K562 (cell line): ENCODE measurements around the gene CRY2. TPM values are rescaled to one million over a fixed set of nuclear protein-coding genes. Genes with fewer than 3 reads are reported as not detected.

Experiments used
- ATAC-seq: fragments of 200-7000 bp; cut with Tn5 transposase; 3 replicates; pipeline ENCODE4 v1.9.1; 2020; ENCODE audit warnings: moderate library complexity
- BruUV-seq: library from RNA; stranded (reverse); fragments of 400-500 nt; replicated peaks from 2 replicates; lab custom pipeline; 2021; lab: Mats Ljungman, UMichigan
- CTCF ChIA-PET: fragments of 300-600 bp; formaldehyde crosslinking; extraction: SDS; loops from one replicate; lab custom pipeline; 2021; ENCODE audit warnings: low intra/inter-chr PET ratio; lab: Yijun Ruan, JAX
- POLR2A ChIA-PET: fragments of 300-600, 350-650 bp; sonication (Branson Sonifier 250); formaldehyde crosslinking; extraction: SDS; loops from one replicate; lab custom pipeline; 2021; ENCODE audit warnings: antibody characterized with exemption, inconsistent platforms; lab: Yijun Ruan, JAX
- DNase-seq, 4 experiments: peaks; one replicate each; pipeline versions ENCODE4 v3.0.0 to v3.0.0-alpha.2; 2011 to 2018; ENCODE audit warnings: low spot score in 3 of 4, mixed read lengths in 3 of 4; ENCODE audit errors: extremely low read depth in 1 of 4
- FAIRE-seq: peaks from 2 replicates; lab custom pipeline; 2011; peaks lifted over from hg19 to GRCh38; lab: Jason Lieb, UNC
- H2AFZ ChIP-seq: 2 replicates; pipeline ENCODE4 v1.6.0; 2011; ENCODE audit warnings: low read depth, low read length, control low read depth, inconsistent platforms
- H3K27ac ChIP-seq: fragments of 200-600 bp; 3 replicates; pipeline ENCODE4 v1.8.0; 2011; ENCODE audit warnings: low read depth, mild to moderate bottlenecking, control low read depth, inconsistent platforms, low read length, moderate library complexity, mixed read lengths; ENCODE audit errors: extremely low read depth
- H3K27me3 ChIP-seq, 2 experiments: fragments of 300-600 bp in 1 of 2; 2 replicates in 1 of 2; 3 replicates in 1 of 2; pipeline versions ENCODE4 v1.6.0 to v1.8.0; 2011; ENCODE audit warnings: inconsistent platforms in 2 of 2, low read length in 2 of 2, mild to moderate bottlenecking in 1 of 2, mixed read lengths in 1 of 2, moderate library complexity in 1 of 2; ENCODE audit not compliant: control insufficient read depth in 2 of 2, insufficient read depth in 2 of 2
- H3K36me3 ChIP-seq: fragments of 300-600 bp; 3 replicates; pipeline ENCODE4 v1.8.0; 2011; ENCODE audit warnings: mild to moderate bottlenecking, low read length, inconsistent platforms; ENCODE audit not compliant: control insufficient read depth, insufficient read depth
- H3K4me1 ChIP-seq, 2 experiments: fragments of 200-600 bp in 1 of 2; replicated peaks in 1 of 2; 2 replicates in 1 of 2; 3 replicates in 1 of 2; pipeline versions ENCODE4 v1.5.1 to v1.8.0; 2011; ENCODE audit warnings: inconsistent platforms in 2 of 2, low read length in 2 of 2, mild to moderate bottlenecking in 1 of 2, mixed read lengths in 1 of 2, moderate library complexity in 1 of 2; ENCODE audit not compliant: control insufficient read depth in 2 of 2, insufficient read depth in 2 of 2
- H3K4me2 ChIP-seq: 2 replicates; pipeline ENCODE4 v1.6.1; 2011; ENCODE audit warnings: low read length, control low read depth, inconsistent platforms, mixed read lengths; ENCODE audit not compliant: insufficient read depth
- H3K4me3 ChIP-seq: fragments of 200-600 bp; sonication (generic), shearing (Covaris generic); 2 replicates; pipeline ENCODE4 v1.5.1; 2016; ENCODE audit warnings: control low read depth, inconsistent platforms
- H3K79me2 ChIP-seq: fragments of 200-600 bp; 3 replicates; pipeline ENCODE4 v1.8.0; 2011; ENCODE audit warnings: low read length, inconsistent platforms; ENCODE audit not compliant: control insufficient read depth, insufficient read depth
- H3K9ac ChIP-seq, 2 experiments: 2 replicates each; pipeline versions ENCODE4 v1.6.0 to v1.6.1; 2011; ENCODE audit warnings: low read depth in 2 of 2, low read length in 2 of 2, control low read depth in 1 of 2, inconsistent platforms in 1 of 2, mild to moderate bottlenecking in 1 of 2, mixed read lengths in 1 of 2; ENCODE audit not compliant: insufficient read depth in 1 of 2
- H3K9me1 ChIP-seq: one replicate; pipeline ENCODE4 v1.6.0; 2011; ENCODE audit warnings: inconsistent platforms, mild to moderate bottlenecking, low read length, moderate library complexity; ENCODE audit not compliant: control insufficient read depth, insufficient read depth
- H3K9me3 ChIP-seq: replicated peaks from 2 replicates; pipeline ENCODE4 v1.5.1; 2011; ENCODE audit warnings: low read depth, low read length, inconsistent platforms; ENCODE audit not compliant: control insufficient read depth, insufficient read depth
- H4K20me1 ChIP-seq: replicated peaks from 2 replicates; pipeline ENCODE4 v1.6.1; 2011; ENCODE audit warnings: low read length, inconsistent platforms, mixed read lengths; ENCODE audit not compliant: control insufficient read depth, insufficient read depth
- ILF3 ChIP-seq: fragments of 450-650 bp; IDR thresholded peaks from 2 replicates; pipeline ENCODE4 v1.6.1; 2018; ENCODE audit warnings: antibody characterized with exemption, mild to moderate bottlenecking, moderate library complexity, borderline replicate concordance
- MAFG ChIP-seq: fragments of 450-650 bp; conservative IDR thresholded peaks from 2 replicates; pipeline ENCODE4 v1.6.1; 2016; ENCODE audit warnings: missing genetic modification characterization, missing compliant biosample characterization
- NR2C2 ChIP-seq, 2 experiments: fragments of 200-800 bp in 1 of 2; sonication (Bioruptor generic) in 1 of 2; sonication (generic) in 1 of 2; formaldehyde crosslinking in 1 of 2; IDR thresholded peaks; 2 replicates each; pipeline versions ENCODE4 v1.6.1 to v1.8.0; 2016 to 2022; ENCODE audit warnings: mild to moderate bottlenecking in 1 of 2, missing compliant biosample characterization in 1 of 2, missing genetic modification characterization in 1 of 2, missing genetic modification reagents in 1 of 2
- NR3C1 ChIP-seq: sonication (generic); formaldehyde crosslinking; IDR thresholded peaks from 2 replicates; pipeline ENCODE4 v1.8.1; 2022; ENCODE audit warnings: missing genetic modification reagents
- RAD21 ChIP-seq, 2 experiments: fragments of 250-450 bp in 1 of 2; fragments of 450-650 bp in 1 of 2; sonication (Bioruptor Pico) in 1 of 2; formaldehyde crosslinking in 1 of 2; IDR thresholded peaks in 1 of 2; conservative IDR thresholded peaks in 1 of 2; 2 replicates each; pipeline versions ENCODE4 v1.4.0 to v1.8.0; 2020 to 2022; ENCODE audit warnings: mild to moderate bottlenecking in 2 of 2, moderate library complexity in 1 of 2
- WGBS: fragments of 100-300 bp; shearing (Covaris generic); methylation state at CpG from one replicate; pipeline ENCODE4 v1.1.6; 2016; ENCODE audit warnings: low coverage, mixed read lengths; ENCODE audit not compliant: insufficient coverage; ENCODE audit errors: missing lambda C conversion rate; 5-methylcytosine and 5-hydroxymethylcytosine counted together
- in situ Hi-C: fragments of 300-500 bp; cut with MboI; formaldehyde crosslinking; loops from 4 replicates; pipeline ENCODE4 v1.15.0; 2018; ENCODE audit warnings: inconsistent platforms, mixed read lengths
- intact Hi-C: fragments of 100-400 bp; cut with micrococcal nuclease; formaldehyde crosslinking; loops from 2 replicates; pipeline ENCODE4 v1.14.2; 2022
- polyA plus RNA-seq, 8 experiments: library from polyadenylated mRNA; depleted of rRNA in 4 of 8; stranded (reverse) in 5 of 8; unstranded in 3 of 8; fragments of >200 nt; fragmentation: Nextera tagmentation in 2 of 8; fragmentation: Illumina TruSeq in 1 of 8; extraction: Ambion mirVana in 2 of 8; extraction: Trizol in 1 of 8; gene quantifications; 2 replicates each; pipeline versions ENCODE4 v1.2.1 to v1.2.3, GENCODE V29; 2011 to 2014; ENCODE audit warnings: inconsistent platforms in 1 of 8, missing spikeins in 1 of 8
- total RNA-seq, 7 experiments: library from RNA; depleted of rRNA in 6 of 7; stranded (reverse); fragments of >200 nt in 6 of 7; fragmentation: Illumina TruSeq in 2 of 7; extraction: Trizol in 2 of 7; gene quantifications; 2 replicates each; pipeline versions ENCODE4 v1.2.1 to v1.2.3, GENCODE V29; 2011 to 2021; ENCODE audit warnings: low replicate concordance in 1 of 7
- TF ChIP-seq, protein P1 (sequence below): fragments of 450-650 bp; formaldehyde crosslinking; conservative IDR thresholded peaks from 2 replicates; pipeline ENCODE4 v1.4.0; 2022; ENCODE audit warnings: mild to moderate bottlenecking, missing genetic modification characterization
- TF ChIP-seq, protein P2 (sequence below): sonication (generic); formaldehyde crosslinking; IDR thresholded peaks from 2 replicates; pipeline ENCODE4 v1.8.0; 2022; ENCODE audit warnings: missing genetic modification reagents, mild to moderate bottlenecking, moderate library complexity, borderline replicate concordance
- TF ChIP-seq, protein P3 (sequence below), 2 experiments: IDR thresholded peaks; 2 replicates each; pipeline ENCODE4 v1.6.1; 2011; ENCODE audit warnings: borderline replicate concordance in 1 of 2, control low read depth in 1 of 2, low read depth in 1 of 2, low read length in 1 of 2, mild to moderate bottlenecking in 1 of 2, mixed read lengths in 1 of 2, moderate library complexity in 1 of 2; ENCODE audit not compliant: insufficient read depth in 1 of 2, insufficient read length in 1 of 2, poor library complexity in 1 of 2, severe bottlenecking in 1 of 2; ENCODE audit errors: extremely low read depth in 1 of 2

Gene CRY2
- total and polyA plus RNA-seq, 9 of the 15 experiments (the other 6 are each of a cell fraction or from before 2014, with no cell fraction given): 2.3 to 23.9 (median 14.8) TPM

DNA sequence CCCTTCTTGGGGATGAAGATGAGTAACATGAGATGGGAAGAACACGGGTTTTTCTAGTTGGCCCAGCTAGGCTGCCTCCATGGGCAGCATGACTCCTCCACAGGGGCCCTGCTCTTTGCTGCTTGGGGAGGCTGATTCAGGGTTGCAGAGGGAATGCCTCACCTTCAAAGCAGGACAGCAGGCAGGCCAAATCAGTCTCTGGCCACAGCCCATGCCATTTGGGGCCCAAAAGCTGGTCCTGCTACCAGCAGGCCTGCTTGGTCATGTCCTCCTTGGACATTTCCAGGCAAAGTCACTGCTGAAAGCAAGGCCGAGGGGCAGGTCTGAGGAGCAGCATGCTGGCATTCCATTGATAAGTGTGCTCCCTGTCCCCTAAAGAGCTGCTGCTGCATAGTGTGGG lies 24.4 kb downstream of the CRY2 start:
- no peak for FAIRE-seq
- Histone ChIP-seq H3K9me1 (no peaks in the 10 kb centered on the region), H4K20me1 (peaks cover 12% of the 10 kb centered on the region; the same call in 1 of the 2 replicates), H3K4me1 (no peaks in the 10 kb centered on the region), H3K9ac (no peak overlapping the region), H3K27ac (no peak overlapping the region), H3K4me2 (no peak overlapping the region), H3K27me3 (no peaks in the 10 kb centered on the region), H3K9me3 (no peaks in the 10 kb centered on the region), H3K79me2 (no peaks in the 10 kb centered on the region), H2AFZ (no peak overlapping the region), H3K4me3 (no peak overlapping the region), H3K36me3 (peaks cover 83% of the 10 kb centered on the region)
- CTCF ChIA-PET: no interaction called here
- POLR2A ChIA-PET: interaction anchor here (0.9 to 1.0 kb wide), 2 partner anchors 15 to 246 kb away, joined by 4 read pairs; no protein-coding TSS in a partner anchor
- in situ Hi-C loops: no loop called here
- DNase-seq: no peak
- no peak for ATAC-seq
- TF ChIP-seq, protein P1, sequence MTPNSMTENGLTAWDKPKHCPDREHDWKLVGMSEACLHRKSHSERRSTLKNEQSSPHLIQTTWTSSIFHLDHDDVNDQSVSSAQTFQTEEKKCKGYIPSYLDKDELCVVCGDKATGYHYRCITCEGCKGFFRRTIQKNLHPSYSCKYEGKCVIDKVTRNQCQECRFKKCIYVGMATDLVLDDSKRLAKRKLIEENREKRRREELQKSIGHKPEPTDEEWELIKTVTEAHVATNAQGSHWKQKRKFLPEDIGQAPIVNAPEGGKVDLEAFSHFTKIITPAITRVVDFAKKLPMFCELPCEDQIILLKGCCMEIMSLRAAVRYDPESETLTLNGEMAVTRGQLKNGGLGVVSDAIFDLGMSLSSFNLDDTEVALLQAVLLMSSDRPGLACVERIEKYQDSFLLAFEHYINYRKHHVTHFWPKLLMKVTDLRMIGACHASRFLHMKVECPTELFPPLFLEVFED (CRISPR knock-in tag): no peak
- WGBS: 90% methylated on average over 2 of the region's 2 CpGs
- BruUV-seq: no TSS peak
- intact Hi-C loops: loop anchor here (1.0 to 10.0 kb wide), 2 partner anchors 73 to 135 kb away; no protein-coding TSS in a partner anchor

DNA sequence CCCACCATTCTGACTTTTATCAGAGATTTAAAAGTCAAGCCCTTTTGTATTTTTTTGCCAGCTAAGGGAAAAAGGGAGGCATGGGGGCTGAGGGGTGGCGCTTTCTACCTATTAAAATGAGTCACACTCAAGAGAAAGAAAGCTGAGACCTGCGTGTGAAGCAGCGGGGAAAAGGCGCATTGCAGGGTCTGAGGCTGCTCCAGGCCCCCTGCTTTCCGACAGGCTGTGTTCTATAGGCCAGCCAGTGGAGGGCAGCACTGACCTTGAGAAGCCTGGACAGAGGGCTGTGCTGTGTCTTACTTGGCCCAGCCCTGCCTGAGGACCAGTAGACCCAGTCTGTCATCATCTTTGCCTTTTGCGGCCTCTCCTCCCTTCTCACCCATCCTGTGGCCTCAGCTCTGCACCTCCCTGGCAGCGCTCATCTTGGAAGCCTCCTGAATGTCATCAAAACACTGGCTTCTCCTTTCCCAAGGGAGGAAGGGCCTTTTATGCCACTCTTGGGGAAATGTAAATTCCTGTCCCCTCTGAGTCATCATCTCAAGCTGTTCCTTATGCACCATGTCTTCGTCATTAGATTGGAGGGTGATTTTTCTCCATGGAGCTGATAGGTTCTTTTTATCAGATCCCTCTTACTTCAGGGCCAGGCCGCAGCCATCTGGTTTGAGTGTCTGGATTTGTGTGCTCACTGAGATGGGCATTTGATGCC lies 25.5 kb downstream of the CRY2 start:
- Histone ChIP-seq H3K4me3 (no peak overlapping the region), H3K79me2 (no peaks in the 10 kb centered on the region), H3K9ac (no peak overlapping the region), H3K9me1 (no peaks in the 10 kb centered on the region), H3K9me3 (no peaks in the 10 kb centered on the region), H3K4me2 (no peak overlapping the region), H3K27ac (no peak overlapping the region), H3K27me3 (no peaks in the 10 kb centered on the region), H3K36me3 (peaks cover 84% of the 10 kb centered on the region), H3K4me1 (peaks cover 0 to 8% of the 10 kb centered on the region in 2 experiments; a peak in 3 of 5 replicates), H2AFZ (no peak overlapping the region), H4K20me1 (peaks cover 12% of the 10 kb centered on the region; the same call in 1 of the 2 replicates)
- BruUV-seq: no TSS peak
- ChIA-PET CTCF (interaction anchor here (0.6 to 1.7 kb wide), 4 partner anchors 96 to 442 kb away, joined by 3 to 6 read pairs (median 4); no protein-coding TSS in a partner anchor), POLR2A (interaction anchor here (1.0 to 4.4 kb wide), 4 partner anchors 11 to 16 kb away, joined by 3 to 21 read pairs (median 4); no protein-coding TSS in a partner anchor)
- WGBS: 55% methylated on average over 8 of the region's 9 CpGs
- in situ Hi-C loops: no loop called here
- DNase-seq (peak; percentile 76 to 81 (median 77)), ATAC-seq (peak; percentile 100), FAIRE-seq (peak; percentile 78)
- intact Hi-C loops: loop anchor here (1.0 to 10.0 kb wide), 2 partner anchors 72 to 133 kb away; no protein-coding TSS in a partner anchor
- TF ChIP-seq, protein P2, sequence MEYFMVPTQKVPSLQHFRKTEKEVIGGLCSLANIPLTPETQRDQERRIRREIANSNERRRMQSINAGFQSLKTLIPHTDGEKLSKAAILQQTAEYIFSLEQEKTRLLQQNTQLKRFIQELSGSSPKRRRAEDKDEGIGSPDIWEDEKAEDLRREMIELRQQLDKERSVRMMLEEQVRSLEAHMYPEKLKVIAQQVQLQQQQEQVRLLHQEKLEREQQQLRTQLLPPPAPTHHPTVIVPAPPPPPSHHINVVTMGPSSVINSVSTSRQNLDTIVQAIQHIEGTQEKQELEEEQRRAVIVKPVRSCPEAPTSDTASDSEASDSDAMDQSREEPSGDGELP (CRISPR knock-in tag): peak; percentile 50; the same call in 1 of the 2 replicates
- TF ChIP-seq, protein P3, sequence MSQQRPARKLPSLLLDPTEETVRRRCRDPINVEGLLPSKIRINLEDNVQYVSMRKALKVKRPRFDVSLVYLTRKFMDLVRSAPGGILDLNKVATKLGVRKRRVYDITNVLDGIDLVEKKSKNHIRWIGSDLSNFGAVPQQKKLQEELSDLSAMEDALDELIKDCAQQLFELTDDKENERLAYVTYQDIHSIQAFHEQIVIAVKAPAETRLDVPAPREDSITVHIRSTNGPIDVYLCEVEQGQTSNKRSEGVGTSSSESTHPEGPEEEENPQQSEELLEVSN (IDR thresholded peaks at IDR 0.05; ENCODE audit: borderline replicate concordance in 1 of 2, extremely low read depth in 1 of 2, insufficient read depth in 1 of 2, insufficient read length in 1 of 2, low read depth in 1 of 2, low read length in 1 of 2, poor library complexity in 1 of 2, severe bottlenecking in 1 of 2): no peak
- peak; percentile 30; the same call in 1 of the 2 replicates for TF ChIP-seq NR2C2 (CRISPR knock-in tag; IDR thresholded peaks at IDR 0.05)
- TF ChIP-seq NR2C2 (tag; IDR thresholded peaks at IDR 0.05): no peak
- TF ChIP-seq NR3C1 (CRISPR knock-in tag): no peak
- TF ChIP-seq ILF3: no peak
- peak; percentile 74 to 93 for TF ChIP-seq RAD21 (CRISPR knock-in tag; conservative IDR thresholded peaks at IDR 0.05 in 1 of 2, IDR thresholded peaks at IDR 0.05 in 1 of 2)
- peak; percentile 55 for TF ChIP-seq MAFG (tag)
